Stimulated activated CD4-positive, alpha-beta T cell treated with anti-CD3 and anti-CD28 coated beads, Interleukin-15, amount 100 ng/mL, for 24 hours (primary cell): ENCODE measurements around the gene ADARB2.
"Not testable (repeated sequence)": the region's sequence is repeated elsewhere in the genome, so short reads cannot be mapped to it uniquely, and the experiment has no call there.

ENCODE experiments used
- DNase-seq: peaks from one replicate; pipeline ENCODE4 v3.0.0-alpha.2; 2020

The ADARB2 gene

DNA sequence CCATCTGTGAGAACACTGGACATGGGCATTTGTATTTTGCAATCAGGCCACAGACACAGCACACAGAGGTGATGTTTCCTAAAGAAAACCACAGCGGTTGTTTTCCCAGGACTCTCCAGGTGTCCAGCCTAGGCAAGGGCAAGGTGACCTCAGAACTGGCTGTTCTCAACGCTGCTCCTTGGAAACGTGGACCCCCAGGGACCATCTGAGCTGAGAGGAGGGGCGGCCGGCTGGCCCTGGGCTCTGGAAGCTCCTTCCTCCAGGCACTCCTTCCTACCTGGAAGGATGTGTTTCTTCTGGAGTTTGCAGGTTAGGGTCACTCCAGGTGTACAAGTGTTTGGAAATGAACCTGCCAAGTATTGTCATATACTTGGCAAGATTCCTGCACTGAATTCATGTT, 103.1 kb downstream of the ADARB2 start:
- no peak for DNase-seq

DNA sequence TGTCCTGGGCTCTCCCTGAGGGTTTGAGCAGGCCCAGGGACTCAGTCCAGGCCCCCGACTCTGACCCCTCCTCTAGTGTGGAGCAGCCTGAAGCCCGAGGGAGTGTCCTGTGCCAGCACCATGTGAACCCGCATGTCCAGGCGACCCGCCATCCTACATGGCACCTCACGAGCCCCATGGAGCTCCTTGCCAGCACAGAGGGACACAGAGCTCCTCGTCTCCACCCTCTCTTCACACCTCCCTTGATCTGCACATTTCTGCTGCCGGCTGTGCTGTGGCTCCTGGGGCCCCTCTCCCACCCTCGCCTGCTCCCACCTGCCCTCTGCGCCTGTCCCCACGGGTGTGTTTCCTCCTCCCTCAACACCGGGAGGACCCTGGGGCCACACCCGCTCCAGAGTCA, 103.5 kb downstream of the ADARB2 start:
- no peak for DNase-seq

DNA sequence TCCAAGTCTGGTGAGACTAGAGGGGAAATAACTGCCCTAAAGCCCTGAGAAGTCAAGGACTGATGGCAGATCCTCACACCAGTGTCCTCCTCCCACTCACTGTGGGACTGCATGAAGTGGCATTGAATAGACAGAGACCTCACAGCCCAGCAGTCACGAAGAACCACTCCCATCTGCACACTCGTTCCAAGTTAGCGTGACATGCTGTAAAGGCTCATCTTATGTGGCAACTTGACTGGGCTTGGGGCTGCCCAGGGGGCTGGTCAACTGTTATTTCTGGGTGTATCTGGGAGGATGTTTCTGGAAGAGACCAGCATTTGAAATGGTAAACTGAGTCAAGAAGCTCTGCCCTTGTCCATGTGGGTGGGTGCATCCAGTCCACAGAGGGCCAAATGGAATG, 104.7 kb downstream of the ADARB2 start:
- DNase-seq: no peak

DNA sequence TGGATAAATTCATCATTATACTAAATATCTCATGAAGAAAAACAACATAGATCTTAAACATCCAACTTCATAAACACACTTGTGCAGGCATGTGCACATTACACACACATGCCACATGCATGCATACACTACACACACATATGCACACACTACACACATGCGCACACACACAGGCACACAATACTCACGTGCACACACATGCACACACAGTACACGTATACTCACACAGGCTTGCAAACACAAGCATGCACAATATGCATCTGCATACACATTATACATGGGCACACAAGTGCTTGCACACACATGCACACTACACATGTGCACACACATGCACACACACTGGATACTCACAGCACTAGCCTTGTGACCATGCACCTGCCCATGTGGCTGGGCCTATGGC, 105.2 kb downstream of the ADARB2 start:
- no peak for DNase-seq

DNA sequence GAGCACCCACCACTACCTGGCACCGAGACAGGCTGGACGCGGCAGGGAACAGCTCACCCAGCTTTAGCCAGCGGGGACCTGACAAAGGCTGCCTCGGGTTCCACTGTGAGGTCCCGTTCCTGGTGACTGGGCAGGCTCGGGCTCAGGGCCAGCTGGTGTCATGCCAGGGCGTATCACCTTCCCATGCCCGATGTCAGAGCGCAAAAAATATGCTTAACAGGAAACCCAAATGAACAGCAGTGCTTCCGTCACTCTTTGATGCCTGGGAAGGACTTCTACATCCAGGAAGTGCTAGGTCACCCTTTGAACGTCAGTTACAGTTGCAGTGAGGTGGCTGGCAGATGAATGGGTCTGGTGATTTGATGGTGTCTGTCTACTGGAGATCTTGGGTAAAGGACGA, 106.0 kb downstream of the ADARB2 start:
- DNase-seq: no peak

DNA sequence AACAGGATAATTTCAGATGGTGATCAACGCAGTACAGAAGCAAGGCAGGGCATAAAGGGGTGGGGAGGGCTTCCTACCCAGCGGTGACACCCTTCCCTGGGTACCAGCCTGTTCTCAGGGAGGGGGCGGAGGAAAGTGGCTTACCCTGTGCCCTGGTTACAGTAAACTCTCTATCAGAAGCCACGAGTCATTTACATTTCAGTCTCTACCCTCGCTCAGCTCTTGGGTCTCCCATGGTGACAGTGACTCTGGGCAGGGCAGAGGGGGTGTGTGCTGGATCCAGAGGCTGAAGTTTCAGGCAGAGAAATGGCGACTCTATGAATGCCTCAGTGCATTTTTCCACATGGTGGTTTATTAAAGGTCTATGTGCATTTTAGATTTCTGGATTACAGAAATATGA, 107.0 kb downstream of the ADARB2 start:
- DNase-seq: no peak

DNA sequence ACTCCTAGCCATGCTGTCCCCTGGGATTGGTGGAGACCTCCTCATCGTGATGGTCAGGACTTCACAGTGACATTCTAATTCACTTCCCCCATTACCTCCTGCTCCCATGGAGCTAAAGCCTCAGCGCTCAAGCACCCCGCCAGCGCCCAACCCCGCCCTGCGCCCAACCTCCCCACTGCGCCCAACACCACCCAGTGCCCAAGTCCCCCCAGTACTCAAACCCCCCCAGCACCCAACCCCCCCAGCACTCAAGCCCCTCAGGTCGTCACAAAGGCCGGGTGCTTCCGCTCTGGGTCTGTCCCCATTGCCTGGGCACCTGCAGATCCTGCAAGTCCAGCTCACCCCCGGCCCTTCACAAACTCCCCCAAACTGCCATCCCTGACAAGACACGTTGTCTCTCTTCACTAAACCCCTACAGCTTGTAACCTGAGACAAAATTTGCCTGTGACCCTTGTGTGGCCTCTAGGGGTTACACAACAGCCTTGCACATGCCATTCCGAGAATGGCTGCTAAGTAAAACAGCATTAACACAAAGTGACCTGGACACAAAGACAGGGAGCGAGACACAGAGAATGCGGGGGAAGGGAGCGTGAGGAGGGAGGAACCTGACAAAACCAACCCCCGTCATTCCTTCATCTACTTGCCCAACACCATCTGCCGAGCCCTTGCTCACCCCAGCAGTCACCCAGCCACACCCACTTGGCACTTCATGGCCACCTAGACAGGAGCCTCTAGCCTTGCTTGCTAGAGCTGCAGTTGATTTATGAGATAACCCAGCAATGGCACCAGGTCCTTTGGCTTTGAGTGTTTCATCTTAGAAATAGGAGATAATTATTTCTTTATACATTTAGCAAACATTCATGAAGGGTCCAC, 107.8 kb downstream of the ADARB2 start:
- no peak for DNase-seq

DNA sequence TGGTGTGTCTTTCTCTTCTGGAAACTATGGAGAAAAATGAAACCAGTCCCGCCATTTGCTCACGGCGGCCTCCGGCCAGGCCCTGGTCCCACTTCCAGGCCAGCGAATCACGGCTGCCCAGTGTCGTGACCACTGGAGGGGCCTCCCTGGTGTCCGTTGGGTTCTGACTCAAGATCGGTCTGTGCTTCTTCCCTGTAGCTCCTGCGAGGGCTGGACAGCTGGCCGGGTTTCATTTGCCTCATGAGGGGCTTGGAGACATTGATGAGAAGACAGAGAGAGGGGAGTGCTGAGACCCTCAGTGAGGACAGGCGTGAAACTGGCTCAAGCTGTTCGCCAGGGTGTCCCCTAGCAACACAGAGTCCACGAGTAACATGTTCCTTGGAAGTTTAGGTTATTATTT, 108.6 kb downstream of the ADARB2 start:
- DNase-seq: no peak

DNA sequence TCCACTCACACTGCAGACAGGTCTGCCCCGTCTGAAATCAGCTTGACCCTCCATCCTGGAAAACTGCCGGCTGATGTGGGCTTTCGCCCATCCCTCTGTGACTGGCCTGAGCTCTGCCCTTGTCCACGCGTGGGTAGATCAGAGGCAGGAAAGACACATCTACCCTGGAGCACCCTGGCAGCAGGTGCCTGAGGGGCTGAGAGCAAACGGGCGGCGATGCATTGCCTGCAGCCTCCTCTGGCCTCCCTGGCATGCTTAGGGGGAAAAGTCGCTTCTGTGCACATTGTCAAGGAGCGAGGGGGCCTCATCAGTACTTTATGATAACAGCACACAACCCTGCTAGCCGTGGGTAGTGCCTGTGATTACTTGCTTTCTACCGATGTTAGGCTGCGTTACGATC, 109.4 kb downstream of the ADARB2 start:
- no peak for DNase-seq

DNA sequence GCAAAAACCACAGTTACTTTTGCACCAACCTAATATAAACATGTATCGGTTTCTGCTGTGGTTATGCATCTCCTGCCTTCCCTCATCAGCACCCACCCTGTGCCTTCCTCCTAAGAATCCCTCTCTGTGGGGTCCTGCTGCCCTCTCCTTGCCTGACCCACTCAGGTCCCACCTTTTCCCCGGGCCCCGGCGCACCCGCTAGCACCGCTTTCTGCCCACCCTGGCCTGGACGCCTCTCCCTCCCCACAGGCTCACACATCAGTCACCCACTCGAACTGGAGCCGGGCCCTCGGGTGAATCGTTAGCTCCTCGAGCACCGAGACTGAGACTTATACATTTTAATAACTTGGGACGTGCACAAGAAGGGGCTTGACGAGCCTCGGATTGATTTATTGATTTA, 110.5 kb downstream of the ADARB2 start:
- DNase-seq: no peak

DNA sequence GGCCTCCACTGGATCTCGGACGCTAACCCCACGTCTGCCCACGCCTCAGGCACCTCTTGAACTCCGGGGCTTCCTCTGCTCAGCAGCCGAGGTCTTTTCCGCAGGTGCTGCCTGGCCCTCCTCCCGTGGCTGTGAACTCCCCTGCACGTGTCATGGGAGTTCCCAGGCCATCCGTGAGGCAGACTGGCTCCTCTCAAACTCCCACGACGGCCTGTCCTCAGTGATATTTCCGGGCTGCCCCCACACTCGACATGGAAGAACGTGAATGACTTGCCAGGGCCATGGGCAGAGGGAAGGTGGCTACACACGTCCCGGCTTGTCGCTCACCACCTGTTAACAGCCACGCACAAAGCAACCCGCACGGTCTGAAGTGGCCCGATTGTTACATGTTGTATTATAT, 110.9 kb downstream of the ADARB2 start:
- no peak for DNase-seq

DNA sequence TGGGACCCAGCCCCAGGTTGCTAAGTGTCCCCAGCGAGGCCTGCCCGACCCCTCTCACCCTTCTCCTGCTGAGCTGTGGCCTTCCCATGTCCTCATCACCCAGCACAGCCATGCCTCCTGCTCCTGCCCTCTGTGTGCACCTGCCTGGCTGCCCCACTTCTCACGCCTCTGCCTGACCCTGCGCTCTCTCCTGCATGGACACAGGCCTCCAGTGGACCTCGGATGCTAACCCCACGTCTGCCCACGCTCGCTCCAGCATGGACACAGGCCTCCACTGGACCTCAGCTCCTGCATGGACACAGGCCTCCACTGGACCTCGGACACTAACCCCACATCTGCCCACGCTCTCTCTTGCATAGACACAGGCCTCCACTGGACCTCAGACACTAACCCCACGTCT, 111.6 kb downstream of the ADARB2 start:
- no peak for DNase-seq

DNA sequence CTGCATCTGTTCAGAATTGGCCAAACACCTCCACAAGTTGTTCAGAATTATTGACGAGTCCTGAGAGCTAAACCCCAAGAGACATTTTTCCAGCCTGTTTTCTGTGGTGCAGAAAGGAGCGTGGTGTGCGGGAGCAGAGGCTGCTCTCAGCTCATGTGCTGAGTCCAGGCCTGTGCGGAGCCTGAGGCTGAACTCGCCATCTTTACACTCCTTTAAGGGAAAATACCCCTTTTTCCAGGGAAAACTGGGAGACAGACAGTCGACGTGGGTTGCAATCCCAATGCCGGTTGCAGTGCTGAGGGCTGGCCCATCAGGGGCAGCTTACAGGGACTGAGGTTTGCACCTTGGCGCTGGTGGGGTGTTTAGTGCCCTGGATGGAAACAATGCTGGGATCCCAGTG, 112.2 kb downstream of the ADARB2 start:
- DNase-seq: no peak

DNA sequence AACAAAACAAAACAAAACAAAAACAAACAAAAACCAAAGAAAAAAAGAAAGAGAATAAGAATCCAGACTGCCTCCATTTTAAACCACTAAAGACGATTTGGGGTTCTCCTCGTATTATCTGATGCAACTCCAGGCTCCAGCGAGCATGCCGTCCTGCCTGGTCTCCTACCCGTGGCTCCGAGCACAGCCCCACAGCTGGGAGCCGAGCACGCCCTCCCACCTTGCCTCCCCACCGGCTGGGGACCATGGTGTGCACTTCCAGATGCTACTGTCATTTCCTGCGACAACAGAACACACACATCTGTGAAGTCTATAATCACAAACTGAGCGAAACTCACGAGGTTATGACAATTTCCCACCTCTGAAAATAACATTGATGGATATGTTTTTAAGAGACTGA, 113.1 kb downstream of the ADARB2 start:
- no peak for DNase-seq

DNA sequence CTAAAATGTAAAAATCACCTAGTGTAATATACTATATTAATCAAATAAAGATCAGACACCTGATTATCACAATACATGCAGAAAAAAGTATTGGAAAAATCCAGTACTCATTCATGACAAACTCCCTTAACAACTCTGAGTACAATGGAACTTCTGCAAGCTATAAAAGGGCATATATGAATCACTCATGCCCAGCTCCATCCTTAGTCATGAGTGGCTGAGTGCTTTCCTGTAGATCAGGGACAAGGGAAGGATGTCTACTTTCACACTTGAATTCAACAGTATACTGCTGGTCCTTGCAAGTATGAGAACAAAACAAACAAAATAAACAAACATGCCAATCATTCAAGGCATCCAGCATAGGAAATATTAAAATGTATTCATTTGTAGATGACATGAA, 116.5 kb downstream of the ADARB2 start:
- DNase-seq: no peak

DNA sequence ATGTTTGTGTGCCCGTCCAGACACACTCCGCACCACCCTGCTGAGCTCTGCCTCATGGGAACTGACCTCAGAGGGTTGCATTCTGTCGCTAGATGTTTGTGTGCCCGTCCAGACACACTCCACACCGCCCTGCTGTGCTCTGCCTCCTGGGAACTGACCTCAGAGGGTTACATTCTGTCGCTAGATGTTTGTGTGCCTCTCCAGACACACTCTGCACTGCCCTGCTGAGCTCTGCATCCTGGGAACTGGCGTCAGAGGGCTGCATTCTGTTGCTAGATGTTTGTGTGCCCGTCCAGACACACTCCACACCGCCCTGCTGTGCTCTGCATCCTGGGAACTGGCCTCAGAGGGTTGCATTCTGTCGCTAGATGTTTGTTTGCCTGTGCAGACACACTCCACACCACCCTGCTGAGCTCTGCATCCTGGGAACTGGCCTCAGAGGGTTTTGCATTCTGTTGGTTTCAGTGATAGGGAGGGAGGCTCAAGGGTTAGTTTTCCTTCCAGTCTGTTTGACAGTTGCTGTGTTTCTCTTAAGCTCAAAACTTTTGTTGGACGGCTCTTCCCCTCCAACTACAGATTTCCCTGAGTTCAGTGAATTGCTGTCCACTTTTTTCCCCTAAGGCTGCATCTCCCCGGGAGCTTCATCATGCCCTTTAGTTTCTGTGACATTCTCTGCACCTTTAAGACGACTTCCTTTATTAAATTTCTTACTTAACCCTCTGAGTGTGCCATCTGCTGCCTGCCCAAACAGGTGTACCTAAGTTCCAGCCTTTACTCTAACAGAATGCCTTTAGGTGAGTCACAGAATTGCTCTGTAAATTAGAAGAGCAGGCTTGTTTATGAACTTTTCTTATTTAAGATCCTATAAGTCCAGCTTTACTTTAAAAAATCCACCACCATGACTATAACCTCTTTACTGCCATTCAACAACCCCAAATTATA, 119.7 kb downstream of the ADARB2 start:
- not testable (repeated sequence) for DNase-seq

DNA sequence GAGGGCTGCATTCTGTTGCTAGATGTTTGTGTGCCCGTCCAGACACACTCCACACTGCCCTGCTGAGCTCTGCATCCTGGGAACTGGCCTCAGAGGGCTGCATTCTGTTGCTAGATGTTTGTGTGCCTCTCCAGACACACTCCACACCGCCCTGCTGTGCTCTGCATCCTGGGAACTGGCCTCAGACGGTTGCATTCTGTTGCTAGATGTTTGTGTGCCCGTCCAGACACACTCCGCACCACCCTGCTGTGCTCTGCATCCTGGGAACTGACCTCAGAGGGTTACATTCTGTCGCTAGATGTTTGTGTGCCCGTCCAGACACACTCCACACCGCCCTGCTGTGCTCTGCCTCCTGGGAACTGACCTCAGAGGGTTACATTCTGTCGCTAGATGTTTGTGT, 120.6 kb downstream of the ADARB2 start:
- DNase-seq: not testable (repeated sequence)

DNA sequence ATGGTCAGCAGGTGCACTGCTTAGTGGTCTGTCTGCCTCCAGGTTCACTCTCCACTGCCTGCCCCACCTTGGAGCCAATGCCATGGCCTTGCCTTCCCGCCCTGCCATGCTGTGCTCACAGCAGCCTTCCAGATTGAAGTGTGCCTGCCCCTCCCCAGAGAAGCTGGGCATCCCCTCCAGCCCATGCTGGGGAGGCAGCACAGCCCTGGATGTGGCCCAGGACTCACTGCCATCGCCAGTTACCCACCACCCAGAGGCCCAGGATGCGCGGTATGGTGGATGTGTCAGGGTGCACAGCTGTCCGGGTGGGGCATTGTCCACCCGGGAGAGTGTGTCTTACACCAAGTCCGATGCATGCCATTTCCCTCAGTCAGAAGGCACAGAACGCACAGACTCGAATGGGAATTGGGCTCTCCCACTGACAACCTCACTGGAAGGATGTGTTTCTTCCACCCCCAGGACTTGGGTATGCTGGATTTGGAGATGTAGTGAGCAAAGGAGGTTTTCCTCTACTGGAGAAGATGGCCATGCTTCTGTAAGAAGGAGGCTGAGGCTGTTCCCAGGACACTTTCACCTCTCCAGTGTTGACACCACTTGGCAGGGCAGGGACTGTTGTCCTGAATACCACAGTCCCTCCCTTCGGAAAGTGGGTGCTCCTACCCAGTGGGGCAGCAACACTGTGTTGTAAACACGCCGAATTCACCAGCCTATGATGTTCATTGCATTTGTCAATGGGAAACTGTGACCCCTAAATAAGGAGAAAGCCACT, 122.0 kb downstream of the ADARB2 start:
- no peak for DNase-seq

DNA sequence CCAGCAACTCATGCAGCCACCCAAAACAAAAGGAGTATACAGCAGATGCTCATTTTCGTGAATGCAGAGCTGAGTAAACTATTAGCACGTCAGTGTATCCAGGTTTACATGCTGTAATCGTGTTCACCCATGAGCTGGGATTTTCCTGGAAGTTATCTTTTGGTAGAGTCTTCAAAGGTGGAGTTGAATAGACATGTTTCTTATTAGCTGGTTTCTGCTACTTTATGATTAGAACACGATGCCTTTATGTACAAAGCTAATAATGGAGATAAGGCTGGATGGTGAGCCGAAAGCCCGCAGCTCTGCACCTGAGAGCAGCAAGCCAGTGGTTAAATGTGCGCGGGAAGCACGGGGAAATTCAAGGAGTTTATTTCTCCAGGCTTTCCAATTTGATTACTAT, 123.8 kb downstream of the ADARB2 start:
- no peak for DNase-seq

DNA sequence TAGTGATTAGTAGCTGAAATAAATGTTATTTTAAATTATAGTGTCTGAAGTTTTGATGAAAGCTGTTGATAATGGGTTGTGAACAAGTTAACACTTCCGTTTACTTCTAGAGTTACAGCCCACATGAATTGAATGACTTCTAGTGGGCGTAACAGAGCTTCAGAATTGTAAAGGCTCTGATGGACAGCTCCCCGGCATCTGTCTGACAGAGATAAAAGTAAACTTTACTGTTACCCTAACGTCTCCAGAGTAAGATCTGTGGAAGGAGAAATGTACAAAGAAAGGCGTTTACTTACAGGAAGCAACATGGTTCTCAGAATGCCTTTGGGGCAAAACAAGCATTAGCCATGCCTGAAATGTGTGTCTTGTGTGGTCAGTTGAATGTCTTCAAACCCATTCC, 124.4 kb downstream of the ADARB2 start:
- DNase-seq: no peak

DNA sequence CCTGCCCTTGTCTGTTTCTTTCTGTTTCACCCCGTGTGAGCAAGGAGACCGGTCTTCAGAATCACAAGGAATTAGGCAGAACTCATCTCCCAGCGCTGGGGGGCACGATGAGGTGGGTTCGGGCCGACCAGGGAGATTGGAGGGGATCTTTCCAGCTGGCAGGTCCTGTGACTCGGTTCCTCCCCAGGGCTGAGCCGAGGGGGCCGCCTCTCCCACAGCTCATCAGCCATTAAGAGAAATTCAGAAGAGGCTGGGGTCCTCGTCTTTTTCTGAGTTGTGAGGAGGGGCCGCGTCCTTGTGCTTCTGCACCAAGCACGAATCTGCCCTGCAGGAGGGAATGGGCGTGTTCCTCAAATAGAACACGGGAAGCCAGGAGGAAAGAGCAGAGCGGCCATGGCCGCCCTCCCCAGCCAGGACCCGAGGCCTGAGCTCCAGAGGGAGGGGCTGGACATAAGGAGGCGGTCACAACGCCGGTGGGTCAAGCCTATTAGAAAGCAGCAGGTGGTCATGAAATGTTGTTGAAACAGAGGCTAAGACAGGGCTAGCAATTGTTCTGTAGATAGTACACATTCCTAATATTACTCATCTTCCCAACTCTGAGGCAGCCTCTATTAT, 125.3 kb downstream of the ADARB2 start:
- DNase-seq: no peak

DNA sequence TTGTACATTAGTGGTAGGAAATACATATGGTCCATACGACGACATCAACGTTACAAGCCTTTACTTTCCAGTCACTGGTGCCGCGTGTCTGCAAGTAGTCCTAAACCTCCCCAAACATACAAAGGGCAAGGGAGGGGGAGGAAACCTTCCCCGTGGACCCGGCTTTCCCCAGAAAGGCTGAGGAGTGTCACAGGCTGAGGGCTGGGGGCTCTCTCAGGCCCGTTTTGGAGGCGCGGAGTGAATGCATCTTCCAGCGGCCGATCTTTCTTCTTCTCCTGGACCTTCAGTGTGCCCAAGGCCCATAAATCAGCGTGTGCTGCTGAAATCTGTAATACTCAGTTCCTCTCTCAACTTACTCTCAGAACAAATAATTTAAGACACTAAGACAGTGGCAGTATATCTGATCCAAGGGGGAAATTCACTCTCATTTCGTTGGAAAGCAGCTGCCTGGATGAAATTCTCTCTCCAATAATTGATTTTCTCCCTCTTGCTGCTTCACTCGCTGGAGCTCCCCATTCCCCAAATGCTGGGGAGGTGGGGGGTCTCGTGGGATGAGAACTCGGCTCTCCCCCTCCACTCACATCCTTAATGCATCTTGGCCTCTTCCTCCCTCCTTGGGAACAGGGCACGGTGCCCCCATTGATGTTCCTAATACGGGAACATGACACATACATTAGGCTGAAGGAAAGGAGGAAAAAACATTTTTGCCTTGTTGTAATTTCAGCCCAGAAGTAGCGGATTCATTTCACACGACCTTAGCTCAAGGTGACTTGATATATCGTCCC, 126.1 kb downstream of the ADARB2 start:
- no peak for DNase-seq
